ENCODE data around the gene CCNQ.

CCNQ gene

GRCh38 chrX:153596981-153597750 lies 1.8 kb downstream of the CCNQ start:
- no peak for DNase-seq (ENCODE audit: low read depth)

GRCh38 chrX:153595859-153596857 lies 2.8 kb downstream of the CCNQ start:
- DNase-seq (ENCODE audit: low read depth) = no peak

- DNase-seq (ENCODE audit: low read depth) = no peak
Observed at GRCh38 chrX:153595387-153595786, 3.6 kb downstream of the CCNQ start.

- no peak for DNase-seq (ENCODE audit: low read depth)
Observed at GRCh38 chrX:153593811-153594500, 5.0 kb downstream of the CCNQ start.

- no peak for DNase-seq (ENCODE audit: low read depth)
Observed at GRCh38 chrX:153592966-153593688, 5.8 kb downstream of the CCNQ start.

GRCh38 chrX:153592091-153592833 lies 6.7 kb downstream of the CCNQ start:
- DNase-seq (ENCODE audit: low read depth) = no peak

GRCh38 chrX:153590961-153591956 lies 7.7 kb downstream of the CCNQ start:
- DNase-seq (ENCODE audit: low read depth) = no peak

GRCh38 chrX:153588782-153589446 lies 10.0 kb downstream of the CCNQ start:
- no peak for DNase-seq (ENCODE audit: low read depth)

GRCh38 chrX:153588021-153588781 lies 10.7 kb downstream of the CCNQ start:
- no peak for DNase-seq (ENCODE audit: low read depth)

- DNase-seq (ENCODE audit: low read depth) = no peak
Observed at GRCh38 chrX:153587342-153587741, 11.6 kb downstream of the CCNQ start.

- DNase-seq (ENCODE audit: low read depth) = no peak
Observed at GRCh38 chrX:153585827-153586226, 13.1 kb downstream of the CCNQ start.

- no peak for DNase-seq (ENCODE audit: low read depth)
Observed at GRCh38 chrX:153583433-153583832, 15.5 kb downstream of the CCNQ start.

GRCh38 chrX:153582896-153583295 lies 16.0 kb downstream of the CCNQ start:
- peak; percentile 19 for DNase-seq (ENCODE audit: low read depth)

- DNase-seq (ENCODE audit: low read depth) = no peak
Observed at GRCh38 chrX:153580700-153581386, 18.1 kb downstream of the CCNQ start.

GRCh38 chrX:153578889-153579288 lies 20.1 kb downstream of the CCNQ start:
- no peak for DNase-seq (ENCODE audit: low read depth)

GRCh38 chrX:153578200-153578835 lies 20.6 kb downstream of the CCNQ start:
- DNase-seq (ENCODE audit: low read depth) = no peak

- DNase-seq (ENCODE audit: low read depth) = no peak
Observed at GRCh38 chrX:153576961-153577360, 22.0 kb downstream of the CCNQ start.

Data from stimulated activated CD8-positive, alpha-beta memory T cell treated with anti-CD3 and anti-CD28 coated beads, Interleukin-15, amount 100 ng/mL, for 24 hours (primary cell).